HCT116 (cell line): ENCODE data around the gene REPS2. TPM values are rescaled to one million over a fixed set of nuclear protein-coding genes. Genes with fewer than 3 reads are reported as not detected.

ENCODE experiments used
- ATAC-seq: fragments of 200-7000 bp; cut with Tn5 transposase; 2 replicates; pipeline ENCODE4 v1.9.1; 2020; ENCODE audit warnings: mild to moderate bottlenecking, moderate library complexity
- BruUV-seq: library from RNA; stranded (reverse); fragments of 400-500 nt; replicated peaks from 2 replicates; lab custom pipeline; 2021; lab: Mats Ljungman, UMichigan
- CTCF ChIA-PET: fragments of 300-600 bp; sonication (Branson Sonifier 250); formaldehyde crosslinking; loops from one replicate; lab custom pipeline; 2021; ENCODE audit warnings: antibody characterized with exemption; lab: Charles Lee
- POLR2A ChIA-PET: fragments of 300-600, 350-600 bp; sonication (Branson Sonifier 250); formaldehyde crosslinking; loops from one replicate; lab custom pipeline; 2021; ENCODE audit warnings: antibody characterized with exemption; lab: Charles Lee
- RAD21 ChIA-PET, 2 experiments: fragments of 300-600 bp; sonication (Branson Sonifier 250); formaldehyde crosslinking; loops; one replicate each; lab custom pipeline; 2023; ENCODE audit warnings: low total read pairs in 2 of 2; ENCODE audit not compliant: uncharacterized antibody in 2 of 2, unreplicated experiment in 2 of 2, low non-redundant PET in 1 of 2; lab: Charles Lee
- DNase-seq: peaks from one replicate; pipeline ENCODE4 v3.0.0-alpha.2; 2010; ENCODE audit warnings: low read depth, low spot score
- H2AFZ ChIP-seq: fragments of 200-600 bp; shearing (Covaris generic), sonication (generic); 2 replicates; pipeline ENCODE4 v1.6.1; 2017; ENCODE audit warnings: low read depth, mixed run types, mixed read lengths, antibody characterized with exemption, low read length; ENCODE audit not compliant: poor library complexity, severe bottlenecking
- H3K27ac ChIP-seq: 2 replicates; pipeline ENCODE4 v1.5.1; 2012; ENCODE audit warnings: low read depth, low read length
- H3K27me3 ChIP-seq: fragments of 200-600 bp; sonication (generic); 2 replicates; pipeline ENCODE4 v1.6.1; 2016; ENCODE audit warnings: mixed run types, low read length, mixed read lengths; ENCODE audit not compliant: insufficient read depth
- H3K36me3 ChIP-seq, 2 experiments: fragments of 200-500 bp in 1 of 2; fragments of 200-600 bp in 1 of 2; sonication (Bioruptor generic) in 1 of 2; sonication (generic) in 1 of 2; 2 replicates each; pipeline versions ENCODE4 v1.5.1 to v1.6.1; 2014 to 2016; ENCODE audit warnings: low read length in 2 of 2, inconsistent platforms in 1 of 2, mixed read lengths in 1 of 2, mixed run types in 1 of 2; ENCODE audit not compliant: insufficient read depth in 2 of 2, control insufficient read depth in 1 of 2
- H3K4me1 ChIP-seq, 2 experiments: fragments of 200-600 bp in 1 of 2; sonication (generic) in 1 of 2; 2 replicates each; pipeline versions ENCODE4 v1.5.1 to v1.6.1; 2012 to 2017; ENCODE audit warnings: low read length in 2 of 2, inconsistent platforms in 1 of 2, mild to moderate bottlenecking in 1 of 2, mixed read lengths in 1 of 2, mixed run types in 1 of 2, moderate library complexity in 1 of 2; ENCODE audit not compliant: insufficient read depth in 2 of 2, control insufficient read depth in 1 of 2
- H3K4me2 ChIP-seq: fragments of 200-600 bp; sonication (generic); 2 replicates; pipeline ENCODE4 v1.6.1; 2017; ENCODE audit warnings: mixed run types, low read length, mixed read lengths
- H3K4me3 ChIP-seq, 2 experiments: fragments of 200-600 bp in 1 of 2; sonication (generic) in 1 of 2; replicated peaks in 1 of 2; 2 replicates each; pipeline ENCODE4 v1.5.1; 2011 to 2016; ENCODE audit warnings: low read length in 2 of 2, control low read depth in 1 of 2, low read depth in 1 of 2, mild to moderate bottlenecking in 1 of 2, mixed read lengths in 1 of 2, mixed run types in 1 of 2
- H3K79me2 ChIP-seq: fragments of 200-600 bp; sonication (generic); 2 replicates; pipeline ENCODE4 v1.6.1; 2017; ENCODE audit warnings: mild to moderate bottlenecking, mixed run types, low read length, moderate library complexity, mixed read lengths; ENCODE audit not compliant: insufficient read depth
- H3K9ac ChIP-seq: fragments of 200-600 bp; sonication (generic); 2 replicates; pipeline ENCODE4 v1.6.1; 2016; ENCODE audit warnings: low read length, mixed read lengths
- H3K9me2 ChIP-seq: fragments of 200-600 bp; sonication (generic), shearing (Covaris generic); 2 replicates; pipeline ENCODE4 v1.6.1; 2017; ENCODE audit warnings: mixed run types, mild to moderate bottlenecking, moderate library complexity; ENCODE audit not compliant: insufficient read depth
- H3K9me3 ChIP-seq, 2 experiments: fragments of 200-500 bp in 1 of 2; fragments of 200-600 bp in 1 of 2; sonication (Bioruptor generic) in 1 of 2; sonication (generic) in 1 of 2; 2 replicates each; pipeline ENCODE4 v1.6.1; 2014 to 2017; ENCODE audit warnings: low read length in 2 of 2, mixed read lengths in 2 of 2, inconsistent platforms in 1 of 2, low read depth in 1 of 2, mild to moderate bottlenecking in 1 of 2, mixed run types in 1 of 2, moderate library complexity in 1 of 2; ENCODE audit not compliant: control insufficient read depth in 1 of 2, insufficient read depth in 1 of 2
- H4K20me1 ChIP-seq: fragments of 200-600 bp; sonication (generic), shearing (Covaris generic); 2 replicates; pipeline ENCODE4 v1.6.1; 2017; ENCODE audit warnings: mixed run types, mild to moderate bottlenecking, moderate library complexity; ENCODE audit not compliant: insufficient read depth
- CEBPB ChIP-seq: IDR thresholded peaks from 2 replicates; pipeline ENCODE4 v1.6.1; 2012; ENCODE audit warnings: low read depth
- CTCF ChIP-seq, 3 experiments: fragments of 200-600 bp in 1 of 3; sonication (generic) in 1 of 3; IDR thresholded peaks in 2 of 3; conservative IDR thresholded peaks in 1 of 3; 2 replicates each; pipeline ENCODE4 v1.5.1; 2012 to 2017; ENCODE audit warnings: low read depth in 2 of 3, low read length in 2 of 3, antibody characterized with exemption in 1 of 3, borderline replicate concordance in 1 of 3, control low read depth in 1 of 3, mild to moderate bottlenecking in 1 of 3, mixed read lengths in 1 of 3, mixed run types in 1 of 3, moderate library complexity in 1 of 3; ENCODE audit not compliant: insufficient read depth in 1 of 3
- EGR1 ChIP-seq: IDR thresholded peaks from 2 replicates; pipeline ENCODE4 v1.6.1; 2012; ENCODE audit warnings: low read depth
- EZH2 ChIP-seq: fragments of 200-600 bp; sonication (generic); IDR thresholded peaks from 2 replicates; pipeline ENCODE4 v1.6.1; 2017; ENCODE audit warnings: antibody characterized with exemption, mixed run types
- EZH2phosphoT487 ChIP-seq: fragments of 200-600 bp; IDR thresholded peaks from 2 replicates; pipeline ENCODE4 v1.6.1; 2018; ENCODE audit warnings: antibody characterized with exemption, borderline replicate concordance
- FOSL1 ChIP-seq: IDR thresholded peaks from 2 replicates; pipeline ENCODE4 v1.6.1; 2012; ENCODE audit warnings: low read depth
- JUND ChIP-seq: IDR thresholded peaks from 2 replicates; pipeline ENCODE4 v1.6.1; 2012
- POLR2A ChIP-seq: IDR thresholded peaks from 2 replicates; pipeline ENCODE4 v1.7.0; 2011; ENCODE audit warnings: borderline replicate concordance; ENCODE audit not compliant: insufficient read depth, insufficient read length; ENCODE audit errors: extremely low read depth
- POLR2AphosphoS5 ChIP-seq: IDR thresholded peaks from 2 replicates; pipeline ENCODE4 v1.6.1; 2011; ENCODE audit warnings: mild to moderate bottlenecking, low read depth, low read length, moderate library complexity
- RAD21 ChIP-seq: IDR thresholded peaks from 2 replicates; pipeline ENCODE4 v1.6.1; 2012; ENCODE audit warnings: low read depth, mild to moderate bottlenecking
- REST ChIP-seq: IDR thresholded peaks from 2 replicates; pipeline ENCODE4 v1.6.1; 2012; ENCODE audit warnings: low read depth
- TCF7L2 ChIP-seq: IDR thresholded peaks from 2 replicates; pipeline ENCODE4 v1.7.0; 2011; ENCODE audit warnings: borderline replicate concordance, inconsistent platforms; ENCODE audit not compliant: insufficient read depth, insufficient read length; ENCODE audit errors: extremely low read depth
- intact Hi-C: fragments of 100-400 bp; cut with micrococcal nuclease; formaldehyde crosslinking; loops from 2 replicates; pipeline ENCODE4 v1.10.0; 2022
- total RNA-seq: library from RNA; stranded (reverse); gene quantifications from one replicate; pipeline ENCODE4 v1.2.1, GENCODE V29; 2021; ENCODE audit not compliant: unreplicated experiment

REPS2 gene
- total RNA-seq, 1 experiment from 2014 or later = 4.5 TPM

- no peak for TF ChIP-seq POLR2AphosphoS5
- no peak for TF ChIP-seq RAD21
- TF ChIP-seq JUND = no peak
- TF ChIP-seq CEBPB = no peak
- no peak for TF ChIP-seq EZH2
- no peak for TF ChIP-seq EGR1
- TF ChIP-seq TCF7L2 = no peak
- TF ChIP-seq REST = no peak
- no peak for TF ChIP-seq POLR2A
- no peak for TF ChIP-seq EZH2phosphoT487
- TF ChIP-seq CTCF (IDR thresholded peaks at IDR 0.05 in 2 of 3, conservative IDR thresholded peaks at IDR 0.05 in 1 of 3; ENCODE audit: borderline replicate concordance in 1 of 3, insufficient read depth in 1 of 3, low read depth in 2 of 3, low read length in 2 of 3) = no peak
- TF ChIP-seq FOSL1 = no peak
- TF ChIP-seq, all 23 proteins: peak for 0
- Histone ChIP-seq H3K27me3 (no peaks in the 10 kb centered on the region), H3K9me2 (no peaks in the 10 kb centered on the region), H3K4me3 (no peak overlapping the region), H4K20me1 (no peaks in the 10 kb centered on the region), H3K4me1 (no peaks in the 10 kb centered on the region), H3K9me3 (no peaks in the 10 kb centered on the region), H3K4me2 (no peak overlapping the region), H3K9ac (no peak overlapping the region), H2AFZ (no peak overlapping the region), H3K27ac (no peak overlapping the region), H3K79me2 (no peaks in the 10 kb centered on the region), H3K36me3 (no peaks in the 10 kb centered on the region)
- intact Hi-C loops = no loop called here
- POLR2A ChIA-PET = interaction anchor here (1.2 kb wide), 1 partner anchor 16 kb away, joined by 3 read pairs; no protein-coding TSS in a partner anchor
- CTCF ChIA-PET = no interaction called here
- DNase-seq (no peak), ATAC-seq (no peak)
- RAD21 ChIA-PET = no interaction called here
- BruUV-seq = no TSS peak
Measured at GRCh38 chrX:17009856-17010625, 63.6 kb downstream of the REPS2 start.
